HG02678 (cell line): Measurements from ENCODE around the gene CD46.
A peak's percentile ranks its signal among the peaks of the same experiment; 100 is the strongest.
"Not testable (repeated sequence)": the region's sequence is repeated elsewhere in the genome, so short reads cannot be mapped to it uniquely, and the experiment has no call there.

Source experiments
- ATAC-seq: cut with Tn5 transposase; IDR thresholded peaks from one replicate; pipeline ENCODE4 v1.9.1; 2021; ENCODE audit warnings: mild to moderate bottlenecking, moderate library complexity; ENCODE audit not compliant: unreplicated experiment

The CD46 gene

DNA sequence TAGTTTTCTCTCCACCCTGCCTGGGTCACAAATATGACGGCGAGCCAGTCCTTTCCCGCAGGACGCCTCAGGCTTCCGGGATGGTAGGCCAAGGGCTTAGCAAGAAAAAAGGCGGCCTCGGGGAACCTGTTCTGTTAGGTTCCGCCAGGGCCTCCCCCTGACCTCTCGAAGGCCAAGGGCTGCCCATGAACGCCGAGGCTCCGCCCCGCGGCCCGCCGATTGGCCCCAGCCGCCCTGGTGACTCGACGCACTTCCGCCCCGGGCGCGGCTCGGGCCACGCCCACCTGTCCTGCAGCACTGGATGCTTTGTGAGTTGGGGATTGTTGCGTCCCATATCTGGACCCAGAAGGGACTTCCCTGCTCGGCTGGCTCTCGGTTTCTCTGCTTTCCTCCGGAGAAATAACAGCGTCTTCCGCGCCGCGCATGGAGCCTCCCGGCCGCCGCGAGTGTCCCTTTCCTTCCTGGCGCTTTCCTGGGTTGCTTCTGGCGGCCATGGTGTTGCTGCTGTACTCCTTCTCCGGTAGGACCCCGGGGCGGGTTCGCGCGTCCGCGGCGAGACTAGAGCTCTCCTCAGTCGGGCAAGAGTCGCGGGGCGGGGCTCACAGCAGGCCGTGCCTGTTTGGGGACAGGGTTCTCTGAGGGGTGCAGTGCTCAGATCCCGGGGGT is at the start of gene CD46:
CD46 (plus strand) TSS at position 265 of the 666 bp plus-strand sequence; CDS start at position 424, 159 bp downstream.
- ATAC-seq, result peak; percentile 98

DNA sequence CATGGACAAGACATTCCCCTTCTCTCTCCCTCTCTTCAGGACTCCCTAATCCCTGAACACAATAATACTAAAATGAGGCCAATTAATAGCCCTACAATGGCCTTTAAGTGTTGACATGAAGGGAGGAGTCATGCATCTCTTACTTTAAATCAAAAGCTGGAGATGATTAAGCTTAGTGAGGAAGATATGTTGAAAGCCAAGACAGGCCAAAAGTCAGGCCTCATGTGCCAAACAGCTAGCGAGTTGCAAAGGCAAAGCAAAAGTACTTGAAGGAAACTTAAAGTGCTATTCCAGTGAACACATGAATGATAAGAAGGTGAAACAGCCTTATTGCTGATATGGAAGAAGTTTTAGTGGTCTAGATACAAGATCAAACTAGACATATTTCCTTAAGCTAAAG is 49.5 kb upstream of the CD46 start:
- ATAC-seq, result no peak

DNA sequence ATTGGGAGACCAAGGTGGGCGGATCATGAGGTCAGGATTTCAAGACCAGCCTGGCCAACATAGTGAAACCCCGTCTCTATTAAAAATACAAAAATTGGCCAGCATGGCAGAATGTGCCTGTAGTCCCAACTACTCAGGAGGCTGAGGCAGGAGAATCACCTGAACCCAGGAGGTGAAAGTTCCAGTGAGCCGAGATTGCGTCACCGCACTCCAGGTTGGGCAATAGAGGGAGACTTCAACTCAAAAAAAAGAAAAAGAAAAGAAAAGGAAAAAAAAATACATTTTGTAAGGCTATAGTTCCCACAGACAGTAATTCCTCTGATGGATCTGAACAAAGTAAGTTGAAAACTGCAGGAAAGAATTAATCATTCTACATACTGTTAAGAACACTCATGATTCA is 48.1 kb upstream of the CD46 start:
- ATAC-seq, result no peak

DNA sequence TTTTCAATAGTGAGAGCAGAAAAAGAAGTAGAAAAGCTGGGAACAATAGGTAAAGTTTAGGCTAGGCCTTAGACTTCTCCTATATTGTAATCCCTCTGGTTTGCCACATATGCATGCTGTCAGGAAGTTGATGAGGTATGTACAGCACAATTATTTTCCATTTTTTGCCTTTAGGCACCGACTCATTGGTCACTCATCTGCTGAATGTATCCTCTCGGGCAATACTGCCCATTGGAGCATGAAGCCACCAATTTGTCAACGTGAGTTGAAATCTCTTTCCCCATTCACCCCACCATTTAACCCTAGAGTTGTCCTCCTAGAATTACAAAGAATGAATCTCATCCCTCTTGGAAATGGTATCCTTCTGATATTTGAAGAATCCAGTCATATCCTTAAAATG is 43.9 kb upstream of the CD46 start:
- not testable (repeated sequence) for ATAC-seq

DNA sequence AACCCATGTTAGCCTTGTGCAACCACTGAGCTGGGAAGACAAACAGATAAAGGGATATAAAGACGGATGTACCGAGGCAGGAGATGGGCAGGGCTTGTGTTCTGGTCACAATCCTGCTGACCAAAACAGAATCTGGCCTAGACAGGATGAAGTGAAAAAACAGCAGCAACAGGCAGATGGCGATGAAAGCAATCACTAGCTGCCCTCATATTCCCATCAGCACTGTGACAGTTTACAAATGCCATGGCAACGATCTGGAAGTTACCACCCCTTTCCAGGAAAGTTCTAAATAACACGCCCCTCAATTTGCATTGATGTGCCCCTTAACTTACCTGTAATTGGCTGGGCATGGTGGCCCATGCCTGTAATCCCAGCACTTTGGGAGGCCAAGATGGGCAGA is 40.6 kb upstream of the CD46 start:
- no peak for ATAC-seq

DNA sequence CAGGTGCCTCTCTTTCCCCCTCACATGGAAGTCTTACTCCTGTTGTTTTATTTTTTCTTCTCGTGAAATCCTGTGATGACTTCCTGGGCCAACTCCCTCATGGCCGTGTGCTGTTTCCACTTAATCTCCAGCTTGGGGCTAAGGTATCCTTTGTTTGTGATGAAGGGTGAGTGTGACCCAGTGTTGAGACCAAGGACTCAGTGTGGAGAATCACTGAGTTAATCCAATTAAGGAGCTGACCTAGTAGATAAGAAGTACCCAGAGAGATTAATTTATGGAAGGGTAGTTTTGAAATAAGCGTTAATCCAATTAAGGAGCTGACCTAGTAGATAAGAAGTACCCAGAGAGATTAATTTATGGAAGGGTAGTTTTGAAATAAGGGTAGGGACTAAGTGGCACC is 39.2 kb upstream of the CD46 start:
- ATAC-seq, result not testable (repeated sequence)

DNA sequence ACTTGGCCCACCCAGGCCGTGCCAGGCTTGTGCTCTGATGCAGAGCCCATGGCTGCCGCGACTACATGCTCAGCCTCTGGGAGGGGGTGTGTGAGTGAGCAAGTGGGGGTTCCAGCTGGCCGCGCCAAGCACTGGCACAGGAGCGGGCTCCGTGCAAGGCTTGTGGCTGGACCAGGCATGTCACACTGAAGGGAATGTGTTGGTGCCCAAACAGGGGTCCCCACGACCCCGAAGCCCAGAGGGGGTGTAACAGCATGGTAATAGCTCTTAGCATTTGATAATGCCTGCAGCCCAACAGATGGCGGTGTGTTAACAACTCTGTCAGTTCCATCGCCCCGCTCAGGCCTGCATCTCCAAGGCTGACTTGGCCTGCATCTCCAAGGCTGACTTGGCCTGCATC is 38.3 kb upstream of the CD46 start:
- ATAC-seq, result no peak

DNA sequence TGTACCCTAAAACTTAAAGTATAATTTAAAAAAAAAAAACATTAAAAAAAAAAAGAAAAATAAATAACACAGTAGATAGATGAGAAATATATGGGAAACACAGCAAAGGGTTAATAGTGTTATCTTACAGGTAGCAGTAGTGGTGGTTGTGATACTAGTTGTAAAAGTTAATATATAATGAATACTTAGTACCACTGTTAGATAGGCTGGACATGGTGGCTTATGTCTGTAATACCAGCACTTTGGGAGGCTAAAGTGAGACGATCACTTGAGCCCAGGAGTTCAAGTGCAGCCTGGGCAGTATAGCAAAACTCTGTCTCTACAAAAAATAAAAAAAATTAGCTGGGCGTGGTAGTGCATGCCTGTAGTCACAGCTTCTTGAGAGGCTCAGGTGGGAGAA is 32.6 kb upstream of the CD46 start:
- ATAC-seq, result no peak

DNA sequence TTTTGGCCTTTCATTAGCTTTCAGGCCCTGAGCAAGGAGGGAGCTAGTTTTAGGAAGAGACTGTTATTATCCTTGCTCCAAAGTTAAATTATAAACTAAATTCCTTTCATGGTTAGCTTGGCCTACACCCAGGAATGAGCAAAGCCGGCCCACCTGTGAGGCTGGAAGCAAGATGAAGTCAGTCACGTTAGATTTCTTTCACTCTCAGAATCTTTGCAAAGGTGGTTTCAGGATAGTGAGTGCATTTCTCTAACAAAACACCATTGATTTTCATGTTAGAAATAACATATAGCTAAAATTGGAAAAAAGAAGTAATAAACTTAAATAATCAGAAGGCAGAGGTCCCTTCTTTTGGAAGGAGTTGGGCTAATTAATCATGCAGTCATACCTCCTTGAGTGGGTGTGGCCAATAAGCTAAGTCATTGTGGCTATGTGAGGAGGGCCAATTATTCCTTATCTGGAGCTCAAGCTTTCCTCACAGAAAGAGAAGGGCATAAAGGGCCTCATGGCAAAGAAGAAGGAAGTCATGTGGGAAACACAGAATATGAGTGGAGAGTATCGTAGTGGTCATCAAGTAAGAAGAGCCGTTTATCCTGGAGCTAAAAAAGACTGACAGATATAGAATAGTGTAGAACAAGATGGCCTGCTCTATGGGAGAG is 23.5 kb upstream of the CD46 start:
- not testable (repeated sequence) for ATAC-seq

DNA sequence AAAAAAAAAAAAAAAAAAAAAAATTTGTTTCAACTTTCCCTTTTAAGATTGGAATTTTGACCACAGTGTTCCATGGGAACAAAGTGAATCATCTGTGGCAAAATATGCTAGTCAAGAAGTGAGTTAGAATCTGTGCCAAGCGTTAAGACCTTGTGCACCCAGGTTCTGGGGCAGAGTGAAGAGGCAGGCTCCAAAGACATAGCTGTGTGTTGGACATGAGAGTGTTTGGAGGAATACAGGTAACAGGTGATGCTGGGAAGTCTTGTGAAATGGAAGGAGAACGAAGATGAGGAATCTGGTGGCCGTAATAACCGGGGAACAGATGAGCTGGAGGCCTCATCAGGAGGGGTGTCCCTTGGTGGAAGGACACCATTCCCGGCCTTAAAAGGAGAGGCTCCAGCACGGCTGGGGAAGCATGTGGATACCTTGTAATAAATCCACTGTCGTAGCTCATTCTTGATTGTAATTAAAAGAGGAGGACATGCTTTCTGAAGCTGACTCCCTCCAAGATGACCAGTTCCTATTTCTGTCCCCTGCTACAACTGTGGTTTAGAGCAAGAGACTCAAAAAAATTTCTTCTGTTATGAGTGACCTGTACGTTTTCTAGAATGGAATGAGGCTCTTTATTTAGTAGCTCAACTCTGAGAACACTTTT is 14.2 kb upstream of the CD46 start:
- not testable (repeated sequence) for ATAC-seq

DNA sequence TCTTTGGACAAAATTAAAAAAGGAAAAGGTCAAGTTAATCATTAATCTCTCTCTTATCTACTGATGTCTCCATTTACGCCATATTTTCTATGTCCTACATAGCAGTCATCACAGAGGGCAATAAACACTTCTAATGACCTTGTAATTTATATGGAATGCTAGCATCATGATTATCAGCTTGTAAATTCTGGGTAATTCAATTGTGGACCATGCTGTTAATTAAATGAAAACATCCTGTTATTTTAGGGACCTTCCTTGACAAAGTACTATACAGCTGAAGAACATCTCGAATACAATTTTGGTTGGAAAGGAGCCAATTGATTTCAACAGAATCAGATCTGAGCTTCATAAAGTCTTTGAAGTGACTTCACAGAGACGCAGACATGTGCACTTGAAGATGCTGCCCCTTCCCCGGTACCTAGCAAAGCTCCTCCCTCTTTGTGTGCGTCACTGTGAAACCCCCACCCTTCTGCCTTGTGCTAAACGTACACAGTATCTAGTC is 13.6 kb upstream of the CD46 start:
- ATAC-seq, result not testable (repeated sequence)

DNA sequence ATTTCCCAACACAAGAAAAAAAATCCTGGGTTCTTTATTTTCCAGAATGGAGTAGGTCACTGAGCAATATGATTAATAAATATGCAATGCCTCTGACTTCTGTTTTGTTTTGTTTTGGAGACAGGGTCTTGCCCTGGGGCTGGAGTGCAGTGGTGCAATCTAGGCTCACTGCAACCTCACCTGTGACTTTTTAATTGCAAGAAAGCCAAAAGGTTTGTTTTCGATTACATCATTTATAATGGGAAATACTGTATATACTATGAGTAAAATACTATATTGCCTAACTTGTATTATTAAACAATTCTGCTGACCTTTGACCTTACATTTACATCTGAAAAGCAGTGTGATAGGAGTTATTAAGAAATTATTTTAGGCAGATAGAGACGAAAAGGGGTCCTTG is 11.6 kb upstream of the CD46 start:
- no peak for ATAC-seq

DNA sequence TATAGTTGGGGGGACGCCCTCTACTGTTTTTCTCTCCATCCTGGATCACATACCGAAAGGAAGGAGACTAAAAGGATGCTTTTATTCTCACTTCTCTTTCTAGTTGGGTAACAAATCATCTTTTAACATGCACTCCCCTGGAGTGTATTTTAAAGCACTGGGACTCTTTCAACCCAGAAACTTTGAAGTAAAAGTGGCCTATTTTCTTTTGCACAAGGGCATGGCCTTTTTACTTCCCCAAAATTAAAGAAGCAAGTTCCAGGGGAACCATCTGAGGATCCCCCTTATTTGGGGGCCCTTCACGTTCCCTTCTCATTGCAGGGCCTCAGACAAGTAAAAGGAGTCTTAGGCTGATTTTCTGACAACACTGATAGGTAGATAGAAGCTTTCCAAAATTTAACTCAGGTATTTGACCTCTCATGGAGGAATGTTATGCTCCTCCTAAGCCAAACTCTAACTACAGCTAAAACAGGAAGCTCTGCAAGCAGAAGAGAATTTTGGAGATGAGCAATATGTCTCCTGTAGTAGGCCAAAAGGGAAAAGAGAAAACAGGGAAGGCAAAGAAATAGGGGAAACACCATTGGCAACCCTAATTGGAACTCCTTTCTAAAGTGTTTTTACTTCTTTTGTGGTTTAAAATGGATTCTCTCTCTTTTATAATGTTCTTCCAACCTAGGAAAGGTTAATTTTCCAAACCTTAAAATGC is 8.9 kb upstream of the CD46 start:
- no peak for ATAC-seq

DNA sequence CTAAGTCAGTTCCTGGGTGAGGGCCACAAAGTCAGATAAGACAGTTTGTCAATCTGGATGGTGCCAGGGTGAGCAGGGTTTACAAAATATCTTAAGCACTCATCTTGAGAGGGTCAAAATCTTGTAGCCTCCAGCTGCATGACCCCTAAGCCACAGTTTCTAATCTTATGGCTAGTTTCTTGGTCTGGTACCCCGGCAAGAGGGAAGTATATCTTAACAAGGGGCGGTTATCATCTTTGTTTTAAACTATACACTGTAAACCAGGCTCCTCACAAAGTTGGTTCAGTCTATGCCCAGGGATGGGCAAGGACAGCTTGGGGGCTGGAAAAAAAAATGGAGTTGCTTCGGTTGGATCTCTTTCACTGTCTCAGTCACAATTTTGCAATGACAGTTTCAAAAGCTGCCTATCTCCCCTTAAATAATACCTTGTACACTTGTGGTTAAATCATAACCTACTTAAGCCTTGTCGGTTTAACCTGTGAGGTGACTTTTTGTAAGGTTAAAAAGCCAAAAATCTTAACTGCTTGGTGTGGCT is 7.8 kb upstream of the CD46 start:
- no peak for ATAC-seq

DNA sequence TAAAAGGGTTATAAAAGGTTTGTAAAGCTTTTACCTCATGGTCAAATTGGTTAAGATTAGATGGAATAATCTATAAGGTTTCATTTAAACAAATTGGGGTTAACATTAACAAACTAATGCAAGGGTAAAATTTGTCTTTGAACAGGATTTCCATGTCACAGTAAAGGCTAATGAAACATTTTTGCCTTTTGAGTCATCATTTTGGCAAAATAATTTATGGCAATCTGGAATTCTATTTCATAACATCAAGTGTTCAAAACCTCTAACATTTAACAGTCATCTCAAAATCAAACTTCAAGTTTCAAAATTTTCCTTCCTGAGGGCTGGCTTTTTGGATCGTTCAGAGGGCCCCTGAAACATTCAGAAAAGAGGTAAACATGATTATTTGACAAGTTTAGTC is 6.6 kb upstream of the CD46 start:
- ATAC-seq, result no peak

DNA sequence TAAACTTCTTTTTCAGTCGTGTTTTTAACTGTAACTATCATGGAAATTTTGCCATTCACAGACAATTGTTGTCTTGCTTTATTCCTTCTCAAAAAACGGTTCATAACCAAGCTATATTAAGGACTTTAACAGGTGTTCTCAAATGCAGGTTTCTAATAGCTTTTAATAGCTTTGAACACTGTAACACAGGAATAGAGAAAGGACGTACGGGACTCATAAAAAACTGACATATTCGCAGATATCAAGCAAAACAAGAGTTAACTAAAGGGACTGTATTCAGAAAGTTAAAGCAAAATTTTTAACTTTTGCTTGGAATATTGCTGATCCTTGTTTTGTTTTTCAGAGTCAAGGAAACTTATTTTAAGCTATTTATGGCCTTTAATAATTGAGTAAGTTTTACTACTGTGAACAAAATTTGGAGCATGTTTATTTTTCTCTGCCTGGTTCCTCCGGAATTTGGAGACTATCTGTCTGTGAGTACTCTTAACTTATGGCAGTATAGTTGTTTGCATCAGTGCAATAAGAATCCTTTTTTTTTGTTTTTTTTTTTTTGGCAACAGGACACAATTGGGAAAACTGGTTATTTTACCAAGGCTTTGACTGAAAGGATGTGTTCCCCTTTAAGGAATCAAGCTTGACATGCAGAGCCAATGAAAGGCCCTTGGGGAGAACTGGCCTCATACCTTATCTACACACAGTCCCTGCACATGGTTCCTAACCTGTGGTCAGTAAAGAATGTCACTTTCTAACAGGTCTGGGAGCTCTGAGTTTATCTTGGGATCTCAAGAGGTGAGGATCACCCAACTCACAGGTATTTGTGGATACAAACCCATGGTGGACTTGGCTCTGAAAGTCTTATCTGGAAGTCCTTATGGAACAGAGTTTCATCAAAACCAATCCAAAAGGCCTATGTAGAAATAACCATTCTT is 5.8 kb upstream of the CD46 start:
- ATAC-seq, result no peak

DNA sequence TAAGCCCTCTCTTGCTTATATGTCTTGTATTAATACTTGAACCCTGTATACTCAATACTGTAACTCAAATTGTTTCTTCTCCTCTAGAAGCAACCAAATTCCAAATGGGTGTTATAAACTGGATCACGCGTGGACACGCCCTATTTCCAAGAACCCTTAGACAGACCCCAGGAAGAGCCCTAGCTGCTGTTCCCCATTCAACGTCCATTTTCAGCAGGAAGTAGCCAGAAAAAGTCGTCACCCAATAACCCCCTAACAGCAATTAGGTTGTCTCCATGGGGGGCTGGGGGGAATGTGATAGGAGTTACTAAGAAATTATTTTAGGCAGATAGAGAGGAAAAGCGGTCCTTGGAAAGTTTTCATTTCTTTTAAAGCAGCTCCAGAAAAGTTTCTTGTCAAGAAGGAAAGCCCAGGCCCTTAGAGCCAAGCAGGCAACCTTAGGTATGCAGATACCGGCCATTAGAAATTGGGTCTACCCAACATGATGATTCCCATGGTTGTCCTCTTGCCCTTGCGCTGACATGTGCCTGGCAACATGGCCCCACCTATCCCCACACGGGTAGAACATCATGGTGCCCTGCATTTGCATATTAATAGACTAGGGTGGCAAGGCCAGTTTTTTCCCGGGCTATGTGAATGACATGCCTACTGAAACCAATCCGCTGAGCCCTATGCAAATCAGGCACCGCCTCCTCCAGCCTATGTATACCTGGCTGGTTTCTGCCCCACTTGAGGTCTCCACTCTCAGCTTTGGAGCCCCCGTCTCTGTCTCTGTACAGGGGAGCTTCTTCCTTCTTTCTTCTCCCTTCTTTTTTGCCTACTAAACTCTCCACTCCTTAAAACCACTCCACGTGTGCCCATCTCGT is 4.0 kb upstream of the CD46 start:
- ATAC-seq, result no peak

DNA sequence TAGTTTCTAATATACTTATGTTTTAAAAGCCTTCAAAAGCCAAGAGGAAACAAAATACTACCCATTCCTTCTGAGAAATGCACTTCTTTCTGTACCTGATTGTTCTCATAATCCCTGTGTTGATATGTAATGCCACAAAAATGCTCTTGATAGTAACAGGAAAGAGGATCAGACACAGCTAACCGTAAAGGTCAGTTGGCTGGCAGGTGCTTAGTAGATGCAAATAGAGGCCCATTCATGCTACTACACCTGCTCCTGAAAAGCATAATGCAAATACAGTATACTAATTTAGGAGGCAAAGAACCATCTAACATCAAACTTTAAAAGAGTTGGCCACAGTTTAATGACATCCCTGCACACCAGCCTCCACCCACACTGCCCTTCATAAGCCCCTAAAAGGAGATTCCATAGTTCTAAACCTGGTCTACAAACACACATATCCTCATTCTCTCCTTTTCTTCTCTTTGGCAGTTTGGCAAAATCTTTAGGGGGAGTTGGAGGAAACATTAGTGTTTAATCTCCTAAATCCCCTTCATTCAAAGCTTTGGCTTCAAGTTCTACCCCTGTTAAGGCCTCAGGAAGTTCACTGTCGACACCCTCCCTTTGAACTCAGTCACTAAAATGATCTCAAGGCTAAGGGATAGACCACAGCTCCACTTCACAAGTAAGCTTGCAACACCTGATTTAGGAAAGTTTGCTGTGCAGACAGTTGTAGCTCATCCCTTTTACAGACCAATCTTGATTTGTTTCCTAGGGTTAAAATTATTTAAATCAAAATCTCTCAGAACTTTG is 2.9 kb upstream of the CD46 start:
- no peak for ATAC-seq
